ENCODE measurements around the gene NPBWR2.

Gene NPBWR2

GRCh38 chr20:64148581-64148980 lies 41.2 kb upstream of the NPBWR2 start:
- in situ Hi-C loops (cut with MboI; ENCODE audit: low sequenced_read_pairs, unreplicated experiment): no loop called here
- DNase-seq (ENCODE audit: low spot score): no peak
- TF ChIP-seq CTCF (IDR thresholded peaks at IDR 0.05; ENCODE audit: borderline replicate concordance, control extremely low read depth, extremely low read depth, insufficient read depth, missing control alignments): no peak

- DNase-seq (ENCODE audit: low spot score): no peak
- in situ Hi-C loops (cut with MboI; ENCODE audit: low sequenced_read_pairs, unreplicated experiment): no loop called here
- TF ChIP-seq CTCF (IDR thresholded peaks at IDR 0.05; ENCODE audit: borderline replicate concordance, control extremely low read depth, extremely low read depth, insufficient read depth, missing control alignments): no peak
Observed at GRCh38 chr20:64146936-64147477, 39.6 kb upstream of the NPBWR2 start.

GRCh38 chr20:64146301-64146935 lies 39.1 kb upstream of the NPBWR2 start:
- no peak for TF ChIP-seq CTCF (IDR thresholded peaks at IDR 0.05; ENCODE audit: borderline replicate concordance, control extremely low read depth, extremely low read depth, insufficient read depth, missing control alignments)
- in situ Hi-C loops (cut with MboI; ENCODE audit: low sequenced_read_pairs, unreplicated experiment): no loop called here
- no peak for DNase-seq (ENCODE audit: low spot score)

GRCh38 chr20:64145458-64146300 lies 38.3 kb upstream of the NPBWR2 start:
- no peak for TF ChIP-seq CTCF (IDR thresholded peaks at IDR 0.05; ENCODE audit: borderline replicate concordance, control extremely low read depth, extremely low read depth, insufficient read depth, missing control alignments)
- in situ Hi-C loops (cut with MboI; ENCODE audit: low sequenced_read_pairs, unreplicated experiment): no loop called here

GRCh38 chr20:64144144-64144912 lies 37.0 kb upstream of the NPBWR2 start:
- in situ Hi-C loops (cut with MboI; ENCODE audit: low sequenced_read_pairs, unreplicated experiment): no loop called here
- TF ChIP-seq CTCF (IDR thresholded peaks at IDR 0.05; ENCODE audit: borderline replicate concordance, control extremely low read depth, extremely low read depth, insufficient read depth, missing control alignments): no peak
- no peak for DNase-seq (ENCODE audit: low spot score)

More at GRCh38 chr20:64145458-64146300, 38.3 kb upstream of the NPBWR2 start:
- DNase-seq (ENCODE audit: low spot score): no peak

All from GM13976 (cell line).